Thymus (tissue), 11 donors: ENCODE results near the gene OSGEPL1. TPM values are rescaled to one million over a fixed set of nuclear protein-coding genes. Genes with fewer than 3 reads are reported as not detected.

Experiments
- DNase-seq, 9 donors: peaks; one replicate each; pipeline ENCODE4 v3.0.0-alpha.2; 2013; ENCODE audit warnings: low spot score in 9 of 9, low read depth in 6 of 9, missing footprints in 1 of 9
- H3K27ac ChIP-seq, 2 donors: one replicate each; pipeline ENCODE4 v1.5.1; 2013; ENCODE audit warnings: control low read depth in 1 of 2, low read depth in 1 of 2, low read length in 1 of 2, mild to moderate bottlenecking in 1 of 2, moderate library complexity in 1 of 2
- H3K27me3 ChIP-seq, 2 donors: one replicate each; pipeline ENCODE4 v1.5.1; 2013; ENCODE audit warnings: low read length in 1 of 2; ENCODE audit not compliant: control insufficient read depth in 2 of 2, insufficient read depth in 1 of 2
- H3K36me3 ChIP-seq, 2 donors: one replicate each; pipeline ENCODE4 v1.5.1; 2013; ENCODE audit warnings: low read length in 1 of 2, mild to moderate bottlenecking in 1 of 2, moderate library complexity in 1 of 2; ENCODE audit not compliant: control insufficient read depth in 2 of 2, insufficient read depth in 2 of 2
- H3K4me1 ChIP-seq, 2 donors: one replicate each; pipeline ENCODE4 v1.5.1; 2013; ENCODE audit warnings: low read length in 2 of 2; ENCODE audit not compliant: control insufficient read depth in 2 of 2, insufficient read depth in 2 of 2
- H3K4me3 ChIP-seq, 2 donors: one replicate each; pipeline ENCODE4 v1.5.1; 2013; ENCODE audit warnings: low read length in 2 of 2, control low read depth in 1 of 2, mild to moderate bottlenecking in 1 of 2
- H3K9me3 ChIP-seq, 2 donors: one replicate each; pipeline ENCODE4 v1.5.1; 2013; ENCODE audit warnings: low read length in 1 of 2, mild to moderate bottlenecking in 1 of 2; ENCODE audit not compliant: control insufficient read depth in 2 of 2, insufficient read depth in 1 of 2
- WGBS: extraction: QIAGEN DNeasy Blood & Tissue Kit; methylation state at CpG from one replicate; pipeline ENCODE4 v1.1.7; 2013; 5-methylcytosine and 5-hydroxymethylcytosine counted together
- polyA plus RNA-seq: library from polyadenylated mRNA; stranded (reverse); fragments of 200-250 nt; gene quantifications from one replicate; pipeline ENCODE4 v1.2.3, GENCODE V29; 2013
- total RNA-seq: library from RNA; stranded (reverse); fragments of 120-200 nt; gene quantifications from one replicate; pipeline ENCODE4 v1.2.4, GENCODE V29; 2013
- donor health status: healthy.

OSGEPL1 gene
- total and polyA plus RNA-seq, 2 donors: 8.9 to 11.0 TPM

GRCh38 chr2:189791338-189792042, 28.9 kb upstream of the OSGEPL1 start:
- Histone ChIP-seq H3K36me3 (peaks cover 0 to 36% of the 10 kb centered on the region in 2 donors), H3K27ac (no peak overlapping the region), H3K27me3 (no peaks in the 10 kb centered on the region), H3K4me3 (no peak overlapping the region), H3K9me3 (no peaks in the 10 kb centered on the region), H3K4me1 (no peaks in the 10 kb centered on the region)
- 95% methylated on average over 12 of the region's 12 CpGs for WGBS
- no peak for DNase-seq

GRCh38 chr2:189783927-189784867, 21.6 kb upstream of the OSGEPL1 start, which contains the start of the genes ORMDL1 and PMS1:
TSS of gene ORMDL1 (minus strand) at chr2:189784339. CDS start at chr2:189782595, 1,744 bp downstream.
TSS of gene PMS1 (plus strand) at chr2:189784450. CDS start at chr2:189791810, 7,360 bp downstream.
- DNase-seq: peak; percentile 82 to 97 (median 90)

GRCh38 chr2:189783451-189783926, 20.9 kb upstream of the OSGEPL1 start:
- H3K4me3 ChIP-seq: peak overlapping the region; percentile 82 to 91
- no peaks in the 10 kb centered on the region for H3K4me1 ChIP-seq
- H3K36me3 ChIP-seq: peaks cover 1 to 32% of the 10 kb centered on the region in 2 donors
- peak overlapping the region; percentile 95 to 97 for H3K27ac ChIP-seq
- under 1% methylated on average over 17 of the region's 17 CpGs for WGBS
- peak in 8 of 9 donors; percentile 23 to 73 (median 46) for DNase-seq
- no peaks in the 10 kb centered on the region for H3K9me3 ChIP-seq
- H3K27me3 ChIP-seq: no peaks in the 10 kb centered on the region

More at GRCh38 chr2:189783927-189784867, 21.6 kb upstream of the OSGEPL1 start, which contains the start of the genes ORMDL1 and PMS1:
- Histone ChIP-seq H3K4me3 (peak within 1 kb of the TSS; percentile 82 to 91), H3K27me3 (no peaks in the 10 kb centered on the region), H3K36me3 (peaks cover 0 to 25% of the 10 kb centered on the region in 2 donors), H3K27ac (peak within 1 kb of the TSS; percentile 95 to 97), H3K9me3 (no peaks in the 10 kb centered on the region), H3K4me1 (no peaks in the 10 kb centered on the region)
- WGBS: under 1% methylated on average over 96 of the region's 96 CpGs

- Histone ChIP-seq H3K4me1 (no peaks in the 10 kb centered on the region), H3K27ac (no peak overlapping the region), H3K9me3 (no peaks in the 10 kb centered on the region), H3K36me3 (peaks cover 3 to 35% of the 10 kb centered on the region in 2 donors), H3K27me3 (no peaks in the 10 kb centered on the region), H3K4me3 (no peak overlapping the region)
- WGBS: 84% methylated on average over 4 of the region's 4 CpGs
- no peak for DNase-seq
Observed at GRCh38 chr2:189782221-189782671, 19.7 kb upstream of the OSGEPL1 start.

GRCh38 chr2:189772212-189772611, 9.6 kb upstream of the OSGEPL1 start:
- no peak for DNase-seq
- 97% methylated on average over 1 of the region's 1 CpG for WGBS
- H3K27ac ChIP-seq: no peak overlapping the region
- H3K27me3 ChIP-seq: no peaks in the 10 kb centered on the region
- H3K4me3 ChIP-seq: no peak overlapping the region
- no peaks in the 10 kb centered on the region for H3K9me3 ChIP-seq
- H3K36me3 ChIP-seq: peaks cover 6 to 68% of the 10 kb centered on the region in 2 donors
- no peaks in the 10 kb centered on the region for H3K4me1 ChIP-seq

GRCh38 chr2:189770590-189771322, 8.2 kb upstream of the OSGEPL1 start:
- peaks cover 6 to 65% of the 10 kb centered on the region in 2 donors for H3K36me3 ChIP-seq
- no peak overlapping the region for H3K4me3 ChIP-seq
- no peaks in the 10 kb centered on the region for H3K4me1 ChIP-seq
- H3K27ac ChIP-seq: no peak overlapping the region
- H3K27me3 ChIP-seq: no peaks in the 10 kb centered on the region
- no peaks in the 10 kb centered on the region for H3K9me3 ChIP-seq
- 82% methylated on average over 6 of the region's 6 CpGs for whole genome bisulfite sequencing
- no peak for DNase-seq

- H3K4me3 ChIP-seq: no peak overlapping the region
- H3K27ac ChIP-seq: no peak overlapping the region
- no peaks in the 10 kb centered on the region for H3K27me3 ChIP-seq
Observed at GRCh38 chr2:189763908-189764661, 1.5 kb upstream of the OSGEPL1 start.

GRCh38 chr2:189762229-189762550, 402 bp downstream of the OSGEPL1 start:
- H3K4me3 ChIP-seq: peak overlapping the region; percentile 90 to 91
- peaks cover 2% of the 10 kb centered on the region in 2 donors for H3K4me1 ChIP-seq
- H3K27me3 ChIP-seq: no peaks in the 10 kb centered on the region
- 1% methylated on average over 7 of the region's 7 CpGs for WGBS
- H3K9me3 ChIP-seq: no peaks in the 10 kb centered on the region
- H3K36me3 ChIP-seq: peaks cover 0 to 6% of the 10 kb centered on the region in 2 donors
- no peak for DNase-seq
- H3K27ac ChIP-seq: peak overlapping the region; percentile 95 to 99

More at GRCh38 chr2:189763908-189764661, 1.5 kb upstream of the OSGEPL1 start:
- no peaks in the 10 kb centered on the region for H3K9me3 ChIP-seq
- 97% methylated on average over 4 of the region's 4 CpGs for WGBS
- peaks cover 2% of the 10 kb centered on the region in 2 donors for H3K4me1 ChIP-seq
- peak in 1 of 9 donors; percentile 11 for DNase-seq
- H3K36me3 ChIP-seq: peaks cover 0 to 11% of the 10 kb centered on the region in 2 donors
